Measurements from ENCODE around the gene IRF9.

Gene IRF9

GRCh38 chr14:24178399-24179178, 17.5 kb downstream of the IRF9 start:
- FAIRE-seq, result no peak

GRCh38 chr14:24179294-24179960, 18.4 kb downstream of the IRF9 start:
- no peak for FAIRE-seq

DNA sequence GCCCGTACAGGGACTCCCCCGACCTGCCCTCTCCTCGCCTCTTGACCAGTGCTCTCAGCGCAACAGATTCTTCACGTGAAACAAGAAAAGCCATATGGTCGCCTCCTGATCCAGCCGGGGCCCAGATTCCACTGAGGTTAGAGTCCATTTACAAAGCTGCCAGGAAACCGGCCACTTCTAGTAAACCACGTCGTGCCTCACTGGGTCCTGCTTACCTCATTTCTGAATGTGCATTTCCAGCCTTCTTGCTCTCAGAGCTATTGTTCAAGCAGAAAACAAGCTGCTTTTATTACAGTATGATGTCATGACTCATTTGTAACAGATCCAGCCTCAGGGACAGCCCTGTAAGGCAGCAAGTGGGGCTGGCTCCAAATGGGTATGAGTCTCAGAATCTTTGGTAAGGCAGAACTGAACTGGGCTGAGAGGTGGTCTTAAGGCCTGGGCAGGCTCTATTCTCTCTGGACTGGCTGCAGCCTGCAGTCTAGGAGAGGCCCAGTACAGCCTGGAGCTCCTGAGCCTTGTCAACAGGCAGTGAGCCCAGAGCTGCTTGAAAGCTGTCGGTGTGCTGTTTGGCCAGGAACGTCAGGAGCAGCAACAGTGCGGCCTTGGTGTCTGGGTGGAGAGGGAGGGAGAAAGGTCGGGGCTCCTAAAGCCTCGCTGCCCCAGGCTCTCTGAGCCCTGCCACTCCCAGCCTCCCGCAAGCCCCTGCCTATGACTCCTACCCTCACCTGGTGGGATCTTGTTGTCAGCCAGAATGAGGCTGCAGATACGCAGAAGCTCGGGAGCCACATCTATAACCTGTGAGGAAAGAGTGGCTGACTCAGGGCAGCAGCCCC, 19.1 kb downstream of the IRF9 start:
- FAIRE-seq, result no peak

DNA sequence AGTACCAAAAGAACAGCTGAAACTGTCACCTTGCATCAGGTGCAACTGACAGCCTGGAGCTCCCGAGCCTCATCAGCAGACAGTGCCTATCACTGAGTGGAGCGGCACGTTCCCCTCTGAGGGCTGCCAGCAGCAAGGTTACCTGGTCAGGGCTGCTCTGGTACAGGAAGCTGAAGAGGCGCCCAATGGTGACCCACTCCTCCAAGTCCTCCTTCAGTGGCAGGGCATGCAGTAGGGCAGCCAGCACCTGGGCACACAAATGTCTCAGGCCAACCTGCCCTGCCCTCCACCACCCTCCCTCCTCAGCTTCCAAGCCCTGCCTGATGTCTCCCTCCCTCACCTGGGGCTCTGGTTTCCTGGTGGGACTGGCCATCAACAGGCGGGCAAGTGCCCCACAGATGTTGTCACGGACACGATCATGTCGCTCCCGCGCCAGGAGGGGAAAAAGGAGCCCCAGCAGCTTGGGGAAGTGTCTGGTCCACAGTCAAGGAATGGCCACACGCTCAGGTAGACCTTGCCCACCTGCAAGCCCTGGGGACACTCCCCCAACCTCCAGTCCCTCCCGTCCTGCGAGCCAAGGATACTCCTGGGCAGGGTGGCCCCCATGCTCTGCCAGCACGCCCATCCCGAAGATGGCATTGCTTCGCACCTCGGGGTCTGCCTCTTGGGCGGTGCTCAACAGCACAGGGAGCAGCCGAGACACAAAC, 20.5 kb downstream of the IRF9 start:
- FAIRE-seq, result no peak

GRCh38 chr14:24182110-24182882, 21.2 kb downstream of the IRF9 start:
- no peak for FAIRE-seq

DNA sequence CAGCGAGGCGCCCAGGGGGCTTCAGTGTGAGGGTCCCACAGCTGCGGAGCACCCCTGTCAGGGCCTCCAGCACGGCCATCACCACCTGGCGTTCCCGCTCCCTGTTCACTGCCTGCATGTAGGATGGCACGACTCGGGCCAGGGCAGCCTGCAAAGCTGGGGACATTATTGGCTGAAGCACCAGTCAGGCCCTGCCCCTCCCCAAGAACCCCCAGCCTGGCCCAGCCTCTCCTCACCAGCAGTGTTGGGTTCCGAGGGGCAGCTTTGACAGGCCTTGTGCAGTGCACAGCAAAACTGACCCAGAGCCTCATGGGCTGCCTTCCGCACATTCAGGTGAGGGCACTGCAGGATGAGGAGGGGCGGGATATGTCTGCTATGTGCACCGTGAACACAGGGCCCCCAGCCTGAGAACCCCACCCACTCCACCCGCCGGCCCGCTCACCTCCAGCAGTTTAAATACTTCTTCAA, 22.0 kb downstream of the IRF9 start:
- FAIRE-seq, result no peak

GRCh38 chr14:24184104-24184970, 23.3 kb downstream of the IRF9 start:
- no peak for FAIRE-seq

DNA sequence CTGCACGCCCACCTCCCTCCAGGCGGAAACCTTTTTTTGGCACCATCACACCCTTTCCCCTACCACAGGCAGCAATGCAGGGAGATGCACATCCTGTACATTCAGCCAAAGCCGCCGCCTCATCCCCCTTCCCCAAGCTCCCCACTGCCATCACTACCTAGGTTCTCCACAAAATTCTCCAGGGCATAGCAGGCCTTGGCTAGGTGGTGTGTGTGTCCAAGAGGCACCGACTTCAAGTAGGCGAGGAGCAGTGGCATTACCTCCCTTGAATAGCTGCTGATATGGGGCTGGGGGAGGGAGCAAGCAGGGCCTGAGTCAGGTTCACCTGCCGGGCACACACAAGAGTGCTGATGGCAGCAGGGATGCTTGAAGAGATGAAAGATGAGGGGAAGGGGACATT, 24.0 kb downstream of the IRF9 start:
- no peak for FAIRE-seq

- no peak for FAIRE-seq
Observed at GRCh38 chr14:24185741-24186140, 24.7 kb downstream of the IRF9 start.

GRCh38 chr14:24186831-24187538, 25.9 kb downstream of the IRF9 start:
- FAIRE-seq, result no peak

- no peak for FAIRE-seq
Observed at GRCh38 chr14:24187539-24187915, 26.5 kb downstream of the IRF9 start.

DNA sequence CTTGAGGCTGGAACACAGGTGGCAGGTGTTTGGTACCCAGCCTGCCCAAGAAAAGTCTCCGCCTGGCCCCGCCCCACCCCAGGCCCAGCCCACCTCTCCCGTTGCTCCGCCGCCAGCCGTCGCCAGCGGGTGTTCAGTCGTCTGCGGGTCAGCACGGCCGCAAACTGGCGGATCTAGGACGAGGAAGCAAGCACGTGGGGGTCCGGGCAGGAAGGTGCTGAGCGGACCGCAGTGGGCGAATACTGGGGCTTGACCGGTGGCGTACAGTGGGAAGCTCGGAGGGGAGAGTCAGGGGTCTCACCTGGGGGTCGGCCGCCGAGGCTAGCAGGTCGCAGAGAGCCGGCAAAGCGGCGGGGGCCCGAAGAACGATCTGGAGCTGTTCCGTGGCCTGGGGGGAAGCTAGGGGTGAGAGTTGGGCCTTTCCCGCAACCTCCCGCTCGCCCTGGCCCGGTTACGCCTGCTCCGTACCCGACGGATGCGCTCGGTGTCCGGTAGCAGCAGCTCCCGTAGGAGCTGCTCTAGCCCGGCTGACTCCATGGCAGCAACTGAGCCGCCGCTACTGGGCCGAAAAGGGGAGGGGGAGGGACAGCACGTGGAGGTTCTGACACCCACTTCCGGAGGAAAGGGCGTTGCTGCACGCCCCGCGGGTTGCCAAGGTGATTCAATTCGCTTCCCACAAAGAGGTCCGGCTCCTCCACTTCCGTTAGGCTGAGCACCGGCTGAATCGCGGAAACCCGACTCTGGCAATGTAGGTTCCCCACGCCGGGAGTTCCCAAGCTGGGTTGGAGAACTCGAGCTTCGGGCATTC, 27.4 kb downstream of the IRF9 start, which contains the start of gene IPO4:
TSS of gene IPO4 (minus strand) at position 566 of the 808 bp plus-strand sequence. CDS start at position 537, 29 bp downstream.
- no peak for FAIRE-seq

- FAIRE-seq, result no peak
Observed at GRCh38 chr14:24189059-24189375, 28.0 kb downstream of the IRF9 start.

GRCh38 chr14:24189460-24189859, 28.4 kb downstream of the IRF9 start:
- no peak for FAIRE-seq

GRCh38 chr14:24190416-24190815, 29.4 kb downstream of the IRF9 start:
- no peak for FAIRE-seq

GRCh38 chr14:24192933-24193332, 31.9 kb downstream of the IRF9 start:
- no peak for FAIRE-seq

DNA sequence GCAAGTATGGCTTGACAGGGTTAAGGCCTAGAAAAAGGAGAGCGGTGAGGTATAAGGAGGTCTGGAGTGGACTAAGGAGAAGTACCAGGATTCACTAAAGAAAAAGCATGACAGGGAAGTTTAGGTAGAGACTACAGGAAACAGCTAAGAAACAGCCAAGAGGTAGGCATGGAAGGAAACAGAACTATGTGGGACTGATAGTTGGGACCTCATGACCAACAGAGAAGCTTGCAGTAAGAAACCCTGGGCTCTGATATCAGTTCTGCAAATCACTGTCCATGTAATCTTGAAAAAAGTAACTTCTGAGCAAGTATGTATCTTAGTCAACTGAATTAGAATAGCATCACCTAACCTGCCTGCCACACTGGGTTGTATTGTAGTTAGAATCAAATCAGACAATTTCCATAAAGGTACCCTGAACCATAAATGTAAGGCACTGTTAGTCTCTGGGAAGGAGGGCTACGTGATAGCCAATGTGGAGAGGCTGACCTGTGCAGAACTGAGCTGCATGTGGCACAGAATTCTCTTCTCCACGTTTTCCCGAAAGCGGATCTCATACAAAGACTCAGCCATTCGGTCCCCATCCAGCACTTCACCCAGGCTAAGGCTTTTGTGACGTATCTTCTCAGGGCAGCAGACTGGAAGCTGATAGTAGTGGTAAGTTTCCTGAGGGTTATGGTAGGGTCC, 33.3 kb downstream of the IRF9 start:
- FAIRE-seq, result no peak

DNA sequence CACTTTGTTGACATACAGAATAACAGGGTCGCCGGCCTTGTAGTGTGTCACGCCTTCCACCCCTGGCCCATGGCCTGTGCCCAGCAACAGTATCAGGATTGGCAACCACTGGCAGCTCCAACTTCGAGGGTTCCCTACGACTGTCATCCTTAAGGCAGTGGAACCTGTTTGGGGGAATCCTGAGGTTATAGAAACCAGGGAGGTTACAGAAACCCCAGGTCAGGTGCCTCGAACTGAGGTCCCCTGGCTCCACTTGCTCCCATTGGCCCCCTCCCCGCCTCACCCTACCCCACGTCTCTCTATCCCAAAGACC, 33.8 kb downstream of the IRF9 start:
- no peak for FAIRE-seq
